Measurements from ENCODE around the gene EXOC8.

Gene EXOC8

DNA sequence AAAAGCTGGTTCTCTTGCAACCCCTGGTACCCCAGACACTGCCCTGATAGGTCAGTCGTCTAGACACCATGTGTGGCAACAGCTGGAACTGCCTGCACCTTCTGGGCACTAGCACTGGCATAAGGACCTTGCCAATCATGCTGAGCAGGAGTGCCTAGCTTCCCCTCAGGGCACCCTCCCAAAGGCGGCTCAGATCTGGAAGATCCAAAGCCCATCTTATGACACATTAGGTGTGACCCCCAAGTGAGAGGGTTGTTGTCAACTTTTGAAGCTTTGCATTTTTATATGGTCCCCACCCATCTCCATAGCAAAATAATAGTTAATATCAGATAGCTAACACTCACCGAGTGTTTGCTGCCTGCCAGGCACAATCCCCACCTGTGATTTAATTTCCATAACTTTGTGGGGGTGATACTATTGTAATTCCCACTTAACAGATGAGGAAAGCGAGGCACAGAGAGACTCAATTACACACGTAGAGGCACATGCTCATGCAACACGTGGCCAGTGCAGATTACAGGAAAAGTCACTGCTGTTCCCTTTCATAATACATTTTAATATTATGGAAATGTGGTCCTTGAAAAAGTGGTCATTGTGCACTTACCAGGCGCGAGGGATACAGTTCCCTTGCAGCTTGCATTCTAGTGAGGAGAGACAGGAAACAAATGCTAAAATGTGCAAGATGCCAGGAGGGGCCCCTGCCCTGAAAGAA, 25.8 kb downstream of the EXOC8 start:
- DNase-seq = no peak

GRCh38 chr1:231310391-231310934, 27.2 kb downstream of the EXOC8 start:
- no peak for DNase-seq

DNA sequence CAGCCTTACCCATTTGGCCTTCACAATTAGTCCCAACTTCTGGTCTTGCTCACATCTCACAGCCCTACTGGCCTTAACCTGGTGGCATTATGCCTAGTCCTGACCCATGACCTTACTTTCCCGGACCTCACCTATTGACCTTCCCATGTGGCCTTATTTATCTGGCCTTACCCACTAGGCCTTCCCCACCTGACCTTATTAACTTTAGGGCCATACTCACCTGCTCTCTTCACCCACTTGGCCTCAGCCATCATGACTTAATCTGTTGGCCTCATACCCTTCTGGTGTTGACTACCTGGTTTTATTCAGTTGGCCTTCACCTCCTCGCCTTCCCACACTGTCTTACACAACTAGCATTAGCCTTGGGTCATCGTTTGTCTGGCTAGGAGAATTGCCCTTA, 35.7 kb downstream of the EXOC8 start:
- DNase-seq = no peak

GRCh38 chr1:231295938-231296337, 41.7 kb downstream of the EXOC8 start:
- DNase-seq = no peak

- DNase-seq = no peak
Observed at GRCh38 chr1:231286603-231287002, 51.0 kb downstream of the EXOC8 start.

DNA sequence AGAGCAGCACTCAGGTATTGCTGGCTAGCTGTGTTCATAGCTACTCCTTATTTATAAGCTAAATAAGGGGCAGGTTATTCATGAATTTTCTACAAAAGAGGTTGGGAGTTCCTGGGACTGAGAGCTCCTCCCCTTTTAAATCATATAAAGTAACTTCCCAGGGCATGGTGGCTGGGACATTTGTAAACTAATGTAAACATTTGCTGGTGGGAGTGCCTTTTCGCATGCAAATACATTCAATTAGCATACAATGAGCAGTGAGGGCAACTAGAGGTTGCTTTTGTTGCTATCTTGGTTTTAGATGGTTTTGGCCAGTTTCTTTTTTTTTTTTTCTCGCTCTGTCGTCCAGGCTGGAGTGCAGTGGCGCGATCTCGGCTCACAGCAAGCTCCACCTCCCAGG, 53.2 kb downstream of the EXOC8 start:
- DNase-seq = no peak

Measured in NCI-H1694 (cell line).